Stimulated activated CD4-positive, alpha-beta T cell treated with anti-CD3 and anti-CD28 coated beads, TNF-alpha, amount 100 ng/mL, for 1 hour (primary cell): ENCODE measurements around the gene SLC9A4.
"Not testable (repeated sequence)": the region's sequence is repeated elsewhere in the genome, so short reads cannot be mapped to it uniquely, and the experiment has no call there.

Experiments used
- DNase-seq, 3 donors: peaks; one replicate each; pipeline ENCODE4 v3.0.0-alpha.2; 2020; ENCODE audit warnings: low read depth in 3 of 3, low spot score in 1 of 3

Gene SLC9A4

DNA sequence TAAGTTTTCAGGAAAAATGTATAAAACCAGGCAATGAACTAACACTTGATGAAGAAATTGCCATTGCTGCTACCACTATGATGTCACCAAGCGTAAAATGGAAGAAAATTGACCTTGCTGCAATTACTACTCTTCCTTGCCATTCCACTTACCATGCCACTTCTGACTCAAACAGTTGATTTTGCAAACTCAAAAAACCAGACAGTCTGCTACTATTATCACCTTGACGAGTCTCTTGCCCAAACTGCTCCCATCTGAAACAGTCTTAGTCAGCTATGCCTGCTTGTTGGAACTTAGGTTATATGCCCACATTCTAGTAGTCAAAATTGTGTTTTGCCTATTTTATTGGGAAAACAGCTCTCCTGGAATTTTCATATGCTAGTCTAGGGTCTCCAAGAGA is 74.4 kb downstream of the SLC9A4 start:
- DNase-seq = no peak

DNA sequence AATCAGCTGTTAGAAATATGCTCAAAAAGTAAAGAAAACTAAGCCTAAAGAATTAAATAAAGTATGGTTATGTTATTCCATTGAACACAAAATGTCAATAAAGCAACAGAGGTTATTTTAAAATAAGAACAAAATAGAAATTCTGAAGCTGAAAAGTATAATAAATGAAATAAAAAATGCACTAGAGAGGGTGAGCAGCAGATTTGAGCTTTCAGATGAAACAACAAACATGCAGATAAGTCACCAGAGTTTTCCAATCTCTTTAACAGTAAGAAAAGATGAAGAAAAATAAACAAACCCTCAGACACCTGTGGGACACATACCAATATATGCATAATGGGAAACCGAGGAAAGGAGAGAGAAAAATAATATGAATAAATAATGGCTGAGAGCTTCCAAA is 76.0 kb downstream of the SLC9A4 start:
- DNase-seq = no peak

DNA sequence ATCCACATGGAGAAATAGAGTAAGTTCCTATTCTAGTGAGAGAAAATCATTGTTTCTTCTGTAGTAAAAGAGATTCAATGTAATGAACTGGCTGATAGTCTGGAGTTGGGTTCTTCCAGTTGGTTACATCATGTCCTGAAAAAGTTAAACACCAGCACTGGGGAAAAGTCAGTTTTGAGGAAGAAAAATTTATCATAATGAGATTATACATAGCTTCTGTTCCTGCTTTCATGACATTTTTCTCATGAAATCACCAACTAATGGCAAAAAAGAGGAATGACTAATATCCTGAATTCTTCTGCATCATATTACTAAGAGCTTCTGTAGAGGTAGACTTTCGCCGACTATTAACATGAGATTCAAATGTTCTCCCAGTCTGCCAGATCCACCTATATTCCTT is 77.1 kb downstream of the SLC9A4 start:
- no peak for DNase-seq

- DNase-seq = no peak
These were observed 78.5 kb downstream of the SLC9A4 start for GRCh38 chr2:102551329-102552096.

GRCh38 chr2:102553601-102554000 is 80.6 kb downstream of the SLC9A4 start:
- DNase-seq = no peak

DNA sequence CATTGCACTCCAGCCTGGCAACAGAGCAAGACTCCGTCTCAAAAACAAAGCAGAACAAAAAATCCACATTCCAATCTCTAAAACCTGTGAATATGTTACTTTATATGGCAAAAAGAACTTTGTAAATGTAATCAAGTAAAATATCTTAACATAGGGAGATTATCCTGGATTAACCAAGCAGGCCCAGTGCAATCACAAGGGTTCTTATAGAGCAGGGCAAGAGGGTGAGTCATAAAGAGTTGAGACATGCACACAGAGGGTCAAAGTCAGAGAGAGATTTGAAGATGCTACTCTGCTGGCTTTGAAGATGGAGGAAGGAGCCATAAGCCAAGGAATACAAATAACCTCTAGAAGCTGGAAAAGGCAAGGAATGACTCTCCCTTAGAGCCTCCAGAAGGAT is 85.4 kb downstream of the SLC9A4 start:
- DNase-seq = no peak

DNA sequence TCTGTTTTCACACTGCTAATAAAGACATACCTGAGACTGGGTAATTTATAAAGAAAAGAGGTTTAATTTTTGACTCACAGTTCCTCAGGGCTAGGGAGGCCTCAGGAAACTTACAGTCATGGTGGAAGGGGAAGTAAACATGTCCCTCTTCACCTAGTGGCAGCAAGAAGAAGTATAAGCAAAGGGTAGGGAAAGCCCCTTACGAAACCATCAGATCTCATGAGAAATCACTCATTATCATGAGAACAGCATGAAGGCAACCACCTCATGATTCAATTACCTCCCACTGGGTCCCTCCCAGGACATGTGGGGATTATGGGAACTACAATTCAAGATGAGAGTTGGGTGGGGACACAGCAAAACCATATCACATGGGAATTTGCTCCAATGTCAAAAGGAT is 89.5 kb downstream of the SLC9A4 start:
- not testable (repeated sequence) for DNase-seq

DNA sequence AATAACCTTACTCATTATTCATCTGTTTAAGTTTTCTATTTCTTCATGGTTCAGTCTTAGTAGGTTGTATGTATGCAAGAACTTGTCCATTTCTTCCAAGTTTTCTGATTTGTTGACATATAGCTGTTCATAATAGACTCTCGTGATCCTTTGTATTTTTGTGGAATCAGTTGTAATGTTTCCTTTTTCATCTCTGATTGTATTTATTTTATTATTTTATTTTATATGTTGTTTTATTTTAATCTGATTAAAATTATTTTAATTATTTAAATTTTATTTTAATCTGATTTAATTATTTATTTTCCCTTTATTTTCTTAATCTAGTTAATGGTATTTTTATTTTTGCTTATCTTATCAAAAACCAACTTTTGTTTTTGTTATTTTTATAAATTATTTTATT is 102.9 kb downstream of the SLC9A4 start:
- no peak for DNase-seq

DNA sequence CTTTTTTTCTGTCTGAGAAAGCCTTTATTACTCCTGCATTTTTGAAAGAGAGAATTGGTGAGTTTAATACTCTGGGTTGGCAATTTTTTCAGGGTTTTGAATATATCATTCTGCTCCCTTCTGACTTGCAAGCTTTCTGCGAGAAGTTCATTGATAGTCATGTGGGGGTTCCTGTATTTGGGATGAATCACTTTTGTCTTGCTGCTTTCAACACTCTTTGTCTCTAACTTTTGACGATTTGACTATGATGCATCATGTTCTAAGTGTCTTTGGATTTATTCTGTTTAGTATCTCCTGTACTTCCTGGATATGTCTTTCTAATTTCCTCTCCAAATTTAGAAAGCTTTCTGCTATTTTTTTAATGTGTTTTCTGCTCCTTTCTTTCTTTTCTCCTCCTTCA is 105.3 kb downstream of the SLC9A4 start:
- DNase-seq = no peak

DNA sequence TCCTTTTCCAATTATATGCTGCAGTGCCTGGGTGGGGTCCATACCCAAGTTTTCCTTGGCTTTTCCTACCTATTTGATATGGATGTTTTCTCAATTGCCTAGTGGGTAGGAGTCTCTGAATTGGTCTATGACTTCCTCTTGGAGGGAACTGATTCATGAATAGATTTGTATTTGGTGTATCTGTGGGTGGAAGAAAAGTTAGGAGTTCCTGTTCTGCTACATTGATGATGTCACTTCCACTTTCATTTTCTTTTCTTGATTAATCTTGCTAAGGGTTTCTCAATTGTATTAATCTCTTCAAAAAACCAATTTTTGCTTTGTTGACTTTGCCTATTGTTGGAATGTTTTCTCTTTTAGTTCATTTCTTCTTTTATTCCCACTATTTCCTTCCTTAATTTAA is 108.9 kb downstream of the SLC9A4 start:
- no peak for DNase-seq

DNA sequence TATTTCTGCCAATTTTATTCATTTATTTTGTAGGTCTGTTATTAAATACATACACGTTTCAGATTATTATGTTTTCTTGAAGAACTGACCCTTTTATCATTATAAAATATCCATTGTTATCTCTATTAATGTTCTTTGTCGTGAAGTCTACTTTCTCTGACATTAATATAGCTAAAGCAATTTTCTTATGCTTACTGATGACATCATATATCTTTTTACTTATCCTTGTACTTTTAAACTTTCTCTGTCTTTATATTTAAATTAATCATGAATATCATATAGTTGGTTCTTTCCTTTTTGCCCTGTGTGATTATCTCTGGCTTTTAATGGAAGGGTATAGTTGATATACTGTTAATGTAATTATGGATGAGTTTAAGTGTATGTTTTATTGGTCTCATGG is 109.8 kb downstream of the SLC9A4 start:
- DNase-seq = no peak
